GM06990 (cell line): ENCODE measurements around the gene THPO.

Source experiments
- DNase-seq: peaks from one replicate; pipeline ENCODE4 v3.0.0-alpha.2; 2011; ENCODE audit not compliant: insufficient read length; ENCODE audit errors: extremely low read depth
- H3K27me3 ChIP-seq: replicated peaks from 2 replicates; pipeline ENCODE4 v1.6.0; 2011; ENCODE audit warnings: low read length; ENCODE audit not compliant: control insufficient read depth, insufficient read depth
- H3K36me3 ChIP-seq: 2 replicates; pipeline ENCODE4 v1.5.1; 2011; ENCODE audit warnings: low read length; ENCODE audit not compliant: control insufficient read depth, insufficient read depth
- H3K4me3 ChIP-seq: replicated peaks from 2 replicates; pipeline ENCODE4 v1.5.1; 2011; ENCODE audit warnings: low read depth, mild to moderate bottlenecking, control low read depth, low read length
- TF ChIP-seq, protein P1 (sequence below): IDR thresholded peaks from 2 replicates; pipeline ENCODE4 v1.5.1; 2011; ENCODE audit warnings: low read length, control low read depth, mild to moderate bottlenecking, inconsistent platforms; ENCODE audit not compliant: insufficient read depth, poor library complexity, severe bottlenecking

The THPO gene

DNA sequence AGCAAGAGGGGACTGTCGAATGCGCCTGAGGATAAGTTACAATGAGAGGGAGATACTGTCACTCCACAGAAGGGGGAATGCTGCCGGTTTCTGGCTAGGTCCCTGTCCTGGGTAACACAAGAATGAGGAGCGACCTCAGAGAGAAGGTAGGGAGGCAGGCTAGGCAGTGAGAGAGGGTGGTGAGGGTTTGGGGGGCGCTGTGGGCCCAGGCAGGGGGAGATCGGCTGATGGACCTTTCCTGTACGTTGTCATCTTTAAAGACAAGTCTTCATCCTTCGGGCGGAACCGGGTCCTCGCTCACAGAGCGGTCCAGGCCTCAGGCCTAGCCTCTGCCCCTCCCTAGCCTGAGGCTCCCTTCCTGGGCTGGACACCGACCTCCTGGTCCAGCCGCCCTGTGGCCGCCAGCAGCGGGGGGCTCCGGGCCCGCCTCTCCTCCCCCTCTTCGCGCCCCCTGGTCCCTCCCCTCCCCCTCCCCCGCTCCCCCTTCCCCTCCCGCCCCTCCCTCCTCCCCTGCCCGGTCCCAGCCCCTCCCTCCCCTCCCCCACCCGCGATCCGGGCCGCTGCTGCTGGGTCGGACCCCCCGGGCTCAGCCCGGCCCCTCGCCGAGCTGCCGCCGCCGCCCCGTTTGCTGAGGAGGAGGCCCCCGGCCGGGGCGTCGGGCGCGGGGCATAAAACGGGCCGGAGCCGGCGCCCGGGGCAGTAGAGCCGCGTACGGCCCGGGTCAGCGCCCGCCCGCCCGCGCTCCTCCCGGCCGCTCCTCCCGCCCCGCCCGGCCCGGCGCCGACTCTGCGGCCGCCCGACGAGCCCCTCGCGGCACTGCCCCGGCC lies 1.6 kb upstream of the THPO start, which contains the start of gene CHRD:
TSS of gene CHRD (plus strand) at position 697 of the 827 bp plus-strand sequence. CDS start 265 bp downstream, outside the sequence.
- peaks cover 3% of the 10 kb centered on the region for H3K27me3 ChIP-seq
- H3K4me3 ChIP-seq = no peak within 1 kb of the TSS
- DNase-seq = no peak

DNA sequence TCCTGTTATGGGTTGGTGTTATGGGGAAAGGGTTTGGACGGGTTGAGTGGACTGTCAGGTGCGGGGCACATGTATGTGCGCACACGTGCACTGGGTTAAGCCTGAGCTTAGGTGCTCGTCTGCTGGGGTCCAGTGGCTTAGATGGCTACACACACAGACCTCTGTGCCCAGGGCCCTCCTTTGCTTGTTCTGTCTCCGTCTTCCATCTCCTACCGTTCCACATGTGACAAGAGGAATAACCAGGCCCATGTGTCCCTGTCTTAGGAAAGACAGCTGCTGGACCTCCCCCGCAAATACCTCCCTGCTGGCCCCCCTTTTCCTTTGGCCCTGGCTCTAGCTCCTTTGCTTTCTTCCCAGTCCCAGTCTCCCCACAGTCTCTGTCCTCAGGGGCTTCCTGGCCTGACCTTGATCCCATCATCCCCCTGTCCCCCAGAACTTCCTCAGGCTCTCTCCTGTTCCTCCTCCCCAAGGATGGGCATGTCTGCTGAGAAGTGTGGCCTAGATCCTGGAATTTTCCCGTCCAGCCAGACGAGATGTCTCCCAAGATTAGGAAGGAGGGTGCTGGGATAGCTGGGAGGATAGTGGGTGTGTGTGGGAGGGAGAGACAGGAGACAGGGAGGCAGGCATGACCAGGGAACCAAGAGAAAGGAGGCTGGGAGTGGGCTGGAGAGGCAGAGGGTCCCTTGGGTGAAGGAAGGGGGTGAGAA lies 797 bp upstream of the THPO start:
- peaks cover 3% of the 10 kb centered on the region for H3K27me3 ChIP-seq
- TF ChIP-seq, protein P1, sequence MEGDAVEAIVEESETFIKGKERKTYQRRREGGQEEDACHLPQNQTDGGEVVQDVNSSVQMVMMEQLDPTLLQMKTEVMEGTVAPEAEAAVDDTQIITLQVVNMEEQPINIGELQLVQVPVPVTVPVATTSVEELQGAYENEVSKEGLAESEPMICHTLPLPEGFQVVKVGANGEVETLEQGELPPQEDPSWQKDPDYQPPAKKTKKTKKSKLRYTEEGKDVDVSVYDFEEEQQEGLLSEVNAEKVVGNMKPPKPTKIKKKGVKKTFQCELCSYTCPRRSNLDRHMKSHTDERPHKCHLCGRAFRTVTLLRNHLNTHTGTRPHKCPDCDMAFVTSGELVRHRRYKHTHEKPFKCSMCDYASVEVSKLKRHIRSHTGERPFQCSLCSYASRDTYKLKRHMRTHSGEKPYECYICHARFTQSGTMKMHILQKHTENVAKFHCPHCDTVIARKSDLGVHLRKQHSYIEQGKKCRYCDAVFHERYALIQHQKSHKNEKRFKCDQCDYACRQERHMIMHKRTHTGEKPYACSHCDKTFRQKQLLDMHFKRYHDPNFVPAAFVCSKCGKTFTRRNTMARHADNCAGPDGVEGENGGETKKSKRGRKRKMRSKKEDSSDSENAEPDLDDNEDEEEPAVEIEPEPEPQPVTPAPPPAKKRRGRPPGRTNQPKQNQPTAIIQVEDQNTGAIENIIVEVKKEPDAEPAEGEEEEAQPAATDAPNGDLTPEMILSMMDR = no peak
- DNase-seq = no peak
- H3K36me3 ChIP-seq = no peaks in the 10 kb centered on the region
- no peak overlapping the region for H3K4me3 ChIP-seq

More for the DNA sequence above, 1.6 kb upstream of the THPO start, which contains the start of gene CHRD:
- TF ChIP-seq, protein P1 = no peak
- H3K36me3 ChIP-seq = no peaks in the 10 kb centered on the region

DNA sequence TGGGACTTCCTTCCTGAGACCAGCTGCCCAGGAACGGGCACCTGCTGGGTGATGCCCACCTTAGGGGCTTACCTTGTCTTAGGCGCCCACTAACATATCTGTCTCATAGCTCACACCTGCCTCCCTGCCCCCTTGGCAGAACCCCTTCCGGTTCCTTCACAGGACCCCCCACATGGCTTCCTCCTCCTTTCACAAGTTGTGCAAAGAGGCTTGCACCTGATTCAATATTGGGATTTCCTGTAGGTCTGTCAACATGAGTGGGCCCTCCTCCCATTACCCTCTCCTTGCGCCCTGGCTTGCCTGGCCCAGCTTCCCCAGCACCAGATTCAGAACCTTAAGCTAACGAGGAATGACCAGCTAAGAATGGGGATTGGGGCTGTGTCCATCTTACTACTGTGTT lies 633 bp downstream of the THPO start:
- Histone ChIP-seq H3K4me3 (no peak overlapping the region), H3K27me3 (peaks cover 3% of the 10 kb centered on the region)
- DNase-seq = no peak

DNA sequence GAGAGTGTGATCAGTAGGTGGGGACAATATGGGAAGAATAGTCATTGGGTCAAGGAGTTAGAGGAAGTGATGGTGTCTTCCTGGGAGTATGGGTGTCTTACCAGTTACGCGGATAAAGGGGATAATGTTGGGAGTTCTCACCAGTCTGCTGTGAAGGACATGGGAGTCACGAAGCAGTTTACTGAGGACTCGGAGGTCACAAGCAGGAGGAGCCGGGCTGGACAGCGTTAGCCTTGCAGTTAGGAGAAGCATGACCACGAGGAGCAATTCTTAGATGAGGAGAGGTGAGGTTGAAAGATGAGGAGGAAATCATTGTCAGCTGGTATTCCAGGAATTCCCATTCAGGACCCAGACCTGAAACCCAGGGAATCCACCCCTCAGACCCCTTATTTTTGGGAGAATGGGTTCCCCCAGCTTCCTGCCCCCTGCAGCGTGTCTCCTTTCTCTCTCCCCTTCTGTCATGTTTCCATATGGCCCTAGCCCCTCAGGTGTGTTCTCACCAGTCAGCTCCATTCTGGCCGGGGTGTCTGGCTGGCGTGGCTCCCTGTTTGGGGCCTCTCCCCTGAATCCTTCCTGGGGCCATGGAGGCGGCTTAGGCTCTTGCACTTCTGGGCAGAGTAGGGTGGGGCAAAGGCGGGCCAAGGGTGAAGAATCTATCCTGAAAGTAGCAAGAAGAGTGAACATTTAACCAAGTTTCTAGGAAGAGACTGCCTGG lies 2.1 kb downstream of the THPO start:
- Histone ChIP-seq H3K27me3 (peaks cover 2% of the 10 kb centered on the region; the same call in 1 of the 2 replicates), H3K36me3 (no peaks in the 10 kb centered on the region), H3K4me3 (no peak overlapping the region)
- DNase-seq = no peak
- TF ChIP-seq, protein P1 = no peak

More for the DNA sequence above, 633 bp downstream of the THPO start:
- TF ChIP-seq, protein P1 = no peak
- no peaks in the 10 kb centered on the region for H3K36me3 ChIP-seq

DNA sequence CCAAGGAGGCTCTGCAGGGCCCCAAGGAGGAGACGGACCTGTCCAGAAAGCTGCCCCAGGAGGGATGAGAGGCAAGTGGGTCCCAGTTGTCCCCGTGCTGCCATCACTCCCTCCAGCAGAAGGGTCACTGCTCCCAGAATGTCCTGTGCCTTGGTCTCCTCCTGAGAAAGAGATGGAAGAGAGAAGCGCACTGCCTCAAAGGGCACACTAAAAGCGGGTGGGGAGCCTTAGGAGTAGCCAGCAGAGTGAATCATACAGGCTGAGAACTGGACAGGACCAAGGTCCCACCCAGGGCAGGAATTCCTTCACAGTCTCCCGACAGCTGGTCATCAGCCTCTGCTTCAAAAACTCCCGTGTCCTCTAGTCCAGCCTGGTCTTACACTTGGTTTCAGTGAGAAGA lies 4.6 kb downstream of the THPO start:
- H3K4me3 ChIP-seq = no peak overlapping the region
- TF ChIP-seq, protein P1 = no peak
- H3K36me3 ChIP-seq = peaks cover 1% of the 10 kb centered on the region; the same call in 1 of the 2 replicates
- peaks cover 2% of the 10 kb centered on the region; the same call in 1 of the 2 replicates for H3K27me3 ChIP-seq
- no peak for DNase-seq
